Cerebellar nuclear complex (tissue), 1 donor: Measurements from ENCODE around the gene PSME3IP1.
"Not testable (repeated sequence)": the region's sequence is repeated elsewhere in the genome, so short reads cannot be mapped to it uniquely, and the experiment has no call there.

ENCODE experiments used
- DNase-seq, 2 experiments: peaks; one replicate each; lab custom pipeline; 2025; lab: John Stamatoyannopoulos, UW

The PSME3IP1 gene

GRCh38 chr16:57123974-57124674 lies 61.7 kb downstream of the PSME3IP1 start:
- no peak for DNase-seq

- DNase-seq = no peak
Observed at GRCh38 chr16:57123216-57123973, 62.4 kb downstream of the PSME3IP1 start.

- no peak for DNase-seq
Observed at GRCh38 chr16:57118461-57119084, 67.3 kb downstream of the PSME3IP1 start.

- no peak for DNase-seq
Observed at GRCh38 chr16:57115514-57116182, 70.2 kb downstream of the PSME3IP1 start.

- no peak for DNase-seq
Observed at GRCh38 chr16:57115168-57115513, 70.7 kb downstream of the PSME3IP1 start.

- DNase-seq = no peak
Observed at GRCh38 chr16:57113664-57114063, 72.2 kb downstream of the PSME3IP1 start.

GRCh38 chr16:57113042-57113453 lies 72.8 kb downstream of the PSME3IP1 start:
- no peak for DNase-seq

- no peak for DNase-seq
Observed at GRCh38 chr16:57112403-57113041, 73.3 kb downstream of the PSME3IP1 start.

GRCh38 chr16:57111420-57111819 lies 74.4 kb downstream of the PSME3IP1 start:
- no peak for DNase-seq

GRCh38 chr16:57110937-57111336 lies 74.9 kb downstream of the PSME3IP1 start:
- DNase-seq = no peak

GRCh38 chr16:57109259-57110105 lies 76.4 kb downstream of the PSME3IP1 start:
- DNase-seq = not testable (repeated sequence)

GRCh38 chr16:57108432-57108831 lies 77.4 kb downstream of the PSME3IP1 start:
- DNase-seq = no peak

- DNase-seq = no peak
Observed at GRCh38 chr16:57107321-57107922, 78.4 kb downstream of the PSME3IP1 start.

- no peak for DNase-seq
Observed at GRCh38 chr16:57106767-57107166, 79.1 kb downstream of the PSME3IP1 start.

- DNase-seq = no peak
Observed at GRCh38 chr16:57105184-57105583, 80.7 kb downstream of the PSME3IP1 start.

GRCh38 chr16:57104706-57105105 lies 81.1 kb downstream of the PSME3IP1 start:
- DNase-seq = no peak

- DNase-seq = no peak
Observed at GRCh38 chr16:57102888-57103851, 82.7 kb downstream of the PSME3IP1 start.
